ENCODE data around the gene ZNF438. TPM values are rescaled to one million over a fixed set of nuclear protein-coding genes. Genes with fewer than 3 reads are reported as not detected.
"Not testable (repeated sequence)": the region's sequence is repeated elsewhere in the genome, so short reads cannot be mapped to it uniquely, and the experiment has no call there.

ZNF438 gene
- total and polyA plus RNA-seq, 5 experiments from 2014 or later = 2.3 to 6.0 (median 4.4) TPM

- Mint-ChIP-seq H3K36me3 (peaks cover 14 to 57% (median 25%) of the 10 kb centered on the region in 3 donors), H3K4me1 (peaks cover 0 to 11% (median 5%) of the 10 kb centered on the region in 4 donors)
- H3K27ac Mint-ChIP-seq, H3K27me3 Mint-ChIP-seq, DNase-seq, H3K9me3 Mint-ChIP-seq, ATAC-seq, POLR2A ChIA-PET, H3K4me3 Mint-ChIP-seq: not testable (repeated sequence)
These were observed 130.2 kb downstream of the ZNF438 start for GRCh38 chr10:30901487-30901886.

DNA sequence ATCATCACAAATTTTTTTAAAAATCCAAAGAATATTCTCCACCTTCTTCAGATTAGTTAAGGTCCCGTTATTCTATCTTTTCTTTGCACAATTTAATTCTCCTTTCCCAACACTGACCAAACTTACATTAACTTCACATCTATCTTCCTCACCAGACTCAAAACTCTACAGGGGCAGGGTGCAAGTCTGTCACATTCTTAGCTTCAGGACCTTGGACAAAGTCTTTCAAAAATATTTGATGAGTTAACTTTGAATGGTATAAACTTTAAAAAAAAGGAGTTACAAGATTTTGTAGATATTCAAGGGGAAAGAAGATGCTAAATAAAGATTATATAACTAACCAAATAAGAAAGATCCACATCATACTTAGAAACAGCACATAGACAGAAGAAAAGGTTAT is 132.7 kb downstream of the ZNF438 start:
- Mint-ChIP-seq H3K27ac (no peak overlapping the region), H3K4me3 (no peak overlapping the region), H3K27me3 (no peaks in the 10 kb centered on the region), H3K4me1 (peaks cover 0 to 11% (median 3%) of the 10 kb centered on the region in 4 donors), H3K9me3 (peaks cover 0 to 4% (median 0%) of the 10 kb centered on the region in 9 donors), H3K36me3 (peaks cover 7 to 40% (median 10%) of the 10 kb centered on the region in 3 donors)
- POLR2A ChIA-PET = no interaction called here
- DNase-seq (no peak), ATAC-seq (no peak)

- DNase-seq = no peak
- Mint-ChIP-seq H3K4me3 (no peak overlapping the region), H3K36me3 (peaks cover 4 to 33% (median 10%) of the 10 kb centered on the region in 3 donors), H3K9me3 (peaks cover 0 to 4% (median 0%) of the 10 kb centered on the region in 9 donors), H3K4me1 (peaks cover 0 to 11% (median 3%) of the 10 kb centered on the region in 4 donors), H3K27me3 (no peaks in the 10 kb centered on the region), H3K27ac (no peak overlapping the region)
- POLR2A ChIA-PET = no interaction called here
- peak in 1 of 2 donors; percentile 44 for ATAC-seq
These were observed 134.1 kb downstream of the ZNF438 start for GRCh38 chr10:30897547-30897946.

- peaks cover 0 to 4% (median 0%) of the 10 kb centered on the region in 9 donors for H3K9me3 Mint-ChIP-seq
- DNase-seq (no peak), ATAC-seq (no peak)
- peaks cover under 1 to 29% (median 10%) of the 10 kb centered on the region in 3 donors for H3K36me3 Mint-ChIP-seq
- POLR2A ChIA-PET = no interaction called here
- H3K4me1 Mint-ChIP-seq = peaks cover 0 to 11% (median 3%) of the 10 kb centered on the region in 4 donors
- no peak overlapping the region for H3K27ac Mint-ChIP-seq
- H3K27me3 Mint-ChIP-seq = no peaks in the 10 kb centered on the region
- H3K4me3 Mint-ChIP-seq = no peak overlapping the region
These were observed 134.6 kb downstream of the ZNF438 start for GRCh38 chr10:30897048-30897447.

DNA sequence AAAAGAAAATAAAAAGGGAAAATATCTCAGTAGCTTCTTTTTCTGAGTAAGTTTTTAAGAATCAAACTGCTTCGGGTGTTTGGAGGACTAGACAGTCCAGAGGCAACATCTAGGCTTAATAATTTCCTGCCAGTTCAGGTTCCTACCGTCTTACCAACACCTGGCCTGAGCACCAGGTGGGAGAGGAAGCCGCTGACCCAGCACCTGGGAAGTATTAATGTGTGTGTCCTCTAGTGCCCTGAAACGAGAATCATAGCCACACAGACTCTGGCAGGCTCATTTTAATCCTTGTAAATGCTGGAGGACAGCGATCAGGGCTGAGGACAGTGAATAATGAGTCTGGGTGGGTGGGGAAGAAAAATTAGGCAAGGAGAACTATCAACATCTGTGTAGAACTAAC is 137.4 kb downstream of the ZNF438 start:
- no peak overlapping the region for H3K4me3 Mint-ChIP-seq
- POLR2A ChIA-PET = no interaction called here
- ATAC-seq = no peak
- H3K4me1 Mint-ChIP-seq = peaks cover 0 to 11% (median 3%) of the 10 kb centered on the region in 4 donors
- no peaks in the 10 kb centered on the region for H3K27me3 Mint-ChIP-seq
- H3K27ac Mint-ChIP-seq = no peak overlapping the region
- DNase-seq = no peak
- H3K36me3 Mint-ChIP-seq = peaks cover 0 to 23% (median 10%) of the 10 kb centered on the region in 3 donors
- peaks cover 0 to 4% (median 0%) of the 10 kb centered on the region in 9 donors for H3K9me3 Mint-ChIP-seq

- ATAC-seq (no peak), DNase-seq (no peak)
- Mint-ChIP-seq H3K4me1 (peaks cover 0 to 11% (median 3%) of the 10 kb centered on the region in 4 donors), H3K4me3 (no peak overlapping the region), H3K36me3 (peaks cover 0 to 15% (median 4%) of the 10 kb centered on the region in 3 donors), H3K27me3 (no peaks in the 10 kb centered on the region), H3K27ac (no peak overlapping the region), H3K9me3 (no peaks in the 10 kb centered on the region)
- POLR2A ChIA-PET = no interaction called here
These were observed 138.5 kb downstream of the ZNF438 start for GRCh38 chr10:30893208-30893607.

- H3K9me3 Mint-ChIP-seq = peaks cover 0 to 5% (median 0%) of the 10 kb centered on the region in 9 donors
- no peaks in the 10 kb centered on the region for H3K27me3 Mint-ChIP-seq
- H3K36me3 Mint-ChIP-seq = peaks cover 0 to 14% (median 0%) of the 10 kb centered on the region in 3 donors
- no peak for DNase-seq
- POLR2A ChIA-PET = no interaction called here
- no peaks in the 10 kb centered on the region for H3K4me1 Mint-ChIP-seq
- ATAC-seq = no peak
- H3K27ac Mint-ChIP-seq = no peak overlapping the region
- no peak overlapping the region for H3K4me3 Mint-ChIP-seq
These were observed 143.8 kb downstream of the ZNF438 start for GRCh38 chr10:30887839-30888238.

GRCh38 chr10:30885423-30885822 is 146.2 kb downstream of the ZNF438 start:
- POLR2A ChIA-PET = no interaction called here
- no peak overlapping the region for H3K4me3 Mint-ChIP-seq

GRCh38 chr10:30883751-30884150 is 147.9 kb downstream of the ZNF438 start:
- Mint-ChIP-seq H3K9me3 (peaks cover 0 to 5% (median 0%) of the 10 kb centered on the region in 9 donors), H3K36me3 (peaks cover 0 to 11% (median 5%) of the 10 kb centered on the region in 3 donors), H3K4me1 (peaks cover 0 to 2% (median 0%) of the 10 kb centered on the region in 4 donors), H3K27ac (no peak overlapping the region), H3K4me3 (no peak overlapping the region), H3K27me3 (no peaks in the 10 kb centered on the region)
- no peak for ATAC-seq
- DNase-seq = no peak
- POLR2A ChIA-PET = no interaction called here

More at GRCh38 chr10:30885423-30885822, 146.2 kb downstream of the ZNF438 start:
- no peak for ATAC-seq
- Mint-ChIP-seq H3K36me3 (peaks cover 0 to 12% (median 0%) of the 10 kb centered on the region in 3 donors), H3K4me1 (peaks cover 0 to 2% (median 0%) of the 10 kb centered on the region in 4 donors), H3K27me3 (no peaks in the 10 kb centered on the region), H3K9me3 (peaks cover 0 to 5% (median 0%) of the 10 kb centered on the region in 9 donors), H3K27ac (no peak overlapping the region)
- DNase-seq = no peak

GRCh38 chr10:30883116-30883515 is 148.5 kb downstream of the ZNF438 start:
- Mint-ChIP-seq H3K4me3 (no peak overlapping the region), H3K27ac (no peak overlapping the region), H3K27me3 (no peaks in the 10 kb centered on the region), H3K9me3 (peaks cover 0 to 5% (median 0%) of the 10 kb centered on the region in 9 donors), H3K4me1 (peaks cover 0 to 2% (median 0%) of the 10 kb centered on the region in 4 donors), H3K36me3 (peaks cover 0 to 11% (median 5%) of the 10 kb centered on the region in 3 donors)
- DNase-seq (no peak), ATAC-seq (no peak)
- POLR2A ChIA-PET = no interaction called here

DNA sequence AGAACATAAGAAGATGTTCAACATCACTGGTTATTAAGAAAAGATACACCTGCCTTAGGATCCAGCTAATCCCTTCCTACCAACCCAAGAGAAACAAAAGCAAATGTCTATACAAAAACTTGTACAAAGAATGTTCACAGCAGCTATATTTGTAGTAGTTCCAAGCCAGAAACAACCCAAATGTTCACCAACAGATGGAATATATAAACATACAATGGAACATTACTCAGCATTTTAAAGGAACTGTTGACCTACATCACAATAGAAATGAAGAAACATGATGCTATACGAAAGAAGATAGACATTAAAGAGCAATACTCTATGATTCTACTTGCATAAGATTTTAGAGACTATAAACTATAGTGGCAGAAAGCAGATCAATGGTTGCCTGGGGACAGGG is 149.4 kb downstream of the ZNF438 start:
- DNase-seq (no peak), ATAC-seq (no peak)
- H3K36me3 Mint-ChIP-seq = peaks cover 0 to 6% (median 5%) of the 10 kb centered on the region in 3 donors
- H3K4me1 Mint-ChIP-seq = peaks cover 0 to 2% (median 0%) of the 10 kb centered on the region in 4 donors
- H3K27me3 Mint-ChIP-seq = no peaks in the 10 kb centered on the region
- H3K9me3 Mint-ChIP-seq = no peaks in the 10 kb centered on the region
- no peak overlapping the region for H3K4me3 Mint-ChIP-seq
- POLR2A ChIA-PET = no interaction called here
- no peak overlapping the region for H3K27ac Mint-ChIP-seq

DNA sequence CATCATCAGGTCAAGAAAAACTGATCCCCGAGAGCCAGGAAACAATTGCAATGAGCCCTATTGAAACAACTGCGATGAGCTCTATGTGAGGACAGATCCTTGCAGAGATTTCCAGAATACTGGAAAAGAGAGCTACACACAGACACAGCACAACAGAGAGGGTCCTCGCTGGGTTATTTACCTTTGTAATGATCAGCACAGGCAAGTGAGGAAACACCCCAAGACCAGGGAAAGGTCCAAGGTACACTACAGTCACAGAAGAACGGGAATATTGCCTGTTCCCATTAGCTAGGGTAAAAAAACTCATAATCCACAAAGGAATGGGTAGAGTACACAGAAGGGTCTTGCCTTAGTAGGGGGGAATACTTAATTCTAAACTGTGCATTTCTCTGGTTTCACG is 152.7 kb downstream of the ZNF438 start:
- Mint-ChIP-seq H3K36me3 (peaks cover 5 to 11% (median 8%) of the 10 kb centered on the region in 3 donors), H3K9me3 (no peaks in the 10 kb centered on the region), H3K27ac (no peak overlapping the region), H3K4me3 (no peak overlapping the region), H3K4me1 (peaks cover 0 to 4% (median 0%) of the 10 kb centered on the region in 4 donors), H3K27me3 (no peaks in the 10 kb centered on the region)
- POLR2A ChIA-PET = no interaction called here
- ATAC-seq (no peak), DNase-seq (no peak)

- DNase-seq = no peak
- Mint-ChIP-seq H3K36me3 (peaks cover 5 to 11% (median 8%) of the 10 kb centered on the region in 3 donors), H3K4me3 (no peak overlapping the region), H3K27me3 (no peaks in the 10 kb centered on the region), H3K9me3 (no peaks in the 10 kb centered on the region), H3K27ac (no peak overlapping the region), H3K4me1 (peaks cover 0 to 2% (median 0%) of the 10 kb centered on the region in 4 donors)
- POLR2A ChIA-PET = no interaction called here
- ATAC-seq = no peak
These were observed 154.6 kb downstream of the ZNF438 start for GRCh38 chr10:30877111-30877510.

- no peak for ATAC-seq
- Mint-ChIP-seq H3K27me3 (no peaks in the 10 kb centered on the region), H3K36me3 (peaks cover 0 to 11% (median 8%) of the 10 kb centered on the region in 3 donors), H3K9me3 (no peaks in the 10 kb centered on the region), H3K4me1 (peaks cover 0 to 2% (median 0%) of the 10 kb centered on the region in 4 donors), H3K4me3 (no peak overlapping the region), H3K27ac (no peak overlapping the region)
- no peak for DNase-seq
- POLR2A ChIA-PET = no interaction called here
These were observed 158.3 kb downstream of the ZNF438 start for GRCh38 chr10:30873411-30873810.

Measured in naive thymus-derived CD8-positive, alpha-beta T cell (primary cell).